Measurements from ENCODE around the gene SOCS3.

SOCS3 gene, protein sequence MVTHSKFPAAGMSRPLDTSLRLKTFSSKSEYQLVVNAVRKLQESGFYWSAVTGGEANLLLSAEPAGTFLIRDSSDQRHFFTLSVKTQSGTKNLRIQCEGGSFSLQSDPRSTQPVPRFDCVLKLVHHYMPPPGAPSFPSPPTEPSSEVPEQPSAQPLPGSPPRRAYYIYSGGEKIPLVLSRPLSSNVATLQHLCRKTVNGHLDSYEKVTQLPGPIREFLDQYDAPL

DNA sequence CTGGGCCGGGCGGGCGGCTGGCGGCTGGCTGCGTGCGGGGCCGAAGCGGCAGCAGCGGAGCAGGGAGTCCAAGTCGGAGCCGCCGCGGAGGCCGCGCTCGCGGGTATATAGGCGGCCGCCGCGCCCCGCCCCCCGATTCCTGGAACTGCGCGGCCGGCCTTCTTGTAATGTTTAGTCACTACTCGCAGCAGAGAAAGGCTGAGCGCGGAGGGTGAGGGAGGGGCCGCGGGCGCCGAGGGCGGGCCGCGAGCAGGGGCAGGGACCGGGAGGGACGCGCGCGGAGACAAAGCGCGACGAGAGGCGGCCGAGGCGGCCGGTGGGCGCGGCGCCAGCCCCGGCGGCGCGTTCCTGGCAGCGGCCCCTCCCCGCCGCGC lies at the start of gene SOCS3:
Gene SOCS3 (minus strand): TSS at position 81 of the 374 bp plus-strand sequence. CDS start 982 bp downstream, outside the sequence.
- peak; percentile 97 for DNase-seq

DNA sequence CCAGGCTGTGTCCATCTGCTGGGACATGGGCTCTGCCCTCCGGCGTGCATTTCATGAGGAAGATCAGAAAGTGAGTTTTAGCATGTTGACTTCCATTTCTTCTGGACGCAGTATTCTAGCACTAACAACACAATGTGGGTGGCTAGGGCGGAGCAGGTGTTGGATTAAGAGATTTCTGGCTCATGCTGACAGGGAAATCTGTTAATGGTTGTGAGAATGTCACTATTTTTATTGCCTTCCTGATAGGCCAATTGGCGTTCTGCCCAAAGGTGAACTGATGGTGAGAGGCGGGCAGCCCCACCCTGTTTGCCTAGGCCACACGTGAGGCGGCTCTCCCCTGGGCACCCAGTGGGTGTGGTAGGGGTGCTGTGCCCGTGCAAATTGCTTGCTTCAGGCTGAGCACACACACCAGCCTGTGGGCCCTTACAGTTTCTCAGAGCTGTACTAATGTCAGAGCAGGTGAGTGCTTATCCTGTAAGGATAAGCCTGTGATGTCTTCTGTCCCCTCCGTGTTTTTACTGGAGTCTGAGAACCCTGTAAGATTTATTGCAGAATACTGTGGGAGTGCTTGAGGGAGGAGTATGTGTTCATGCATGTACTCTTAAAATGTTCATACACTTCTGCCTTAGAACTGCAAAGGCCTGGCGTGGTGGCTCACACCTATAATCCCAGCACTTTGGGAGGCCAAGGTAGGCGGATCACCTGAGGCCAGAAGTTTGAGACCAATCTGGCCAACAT lies 49.5 kb upstream of the SOCS3 start:
- DNase-seq: no peak

DNA sequence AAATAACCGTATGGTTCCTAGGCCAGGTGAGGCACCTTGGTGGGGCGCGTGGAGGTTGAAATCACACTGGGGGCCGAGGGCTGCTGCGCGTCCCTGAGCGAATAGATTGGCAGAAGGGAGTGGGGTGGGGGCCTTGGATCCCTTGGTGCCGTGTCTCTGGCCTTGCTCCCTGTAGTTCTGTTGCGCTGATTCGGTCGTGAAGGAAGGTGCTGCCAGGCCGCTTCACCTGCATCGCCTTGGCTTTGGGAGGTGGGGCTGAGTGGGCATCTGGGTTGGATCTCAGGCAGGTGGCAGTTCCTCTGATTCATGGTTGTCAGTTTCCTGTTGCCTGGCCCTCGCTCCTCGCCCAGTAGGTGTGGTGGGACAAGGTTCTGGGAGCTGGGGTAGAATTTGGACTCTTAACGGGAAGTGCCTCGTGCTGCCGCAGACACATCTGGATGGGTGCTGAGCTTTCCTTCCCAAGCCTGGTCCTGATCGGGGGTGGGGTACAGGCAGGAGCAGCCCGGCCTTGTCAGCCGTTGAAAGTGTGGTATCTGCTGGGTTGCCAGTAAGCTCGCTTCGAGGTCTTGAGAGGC lies 48.7 kb upstream of the SOCS3 start:
- no peak for DNase-seq

DNA sequence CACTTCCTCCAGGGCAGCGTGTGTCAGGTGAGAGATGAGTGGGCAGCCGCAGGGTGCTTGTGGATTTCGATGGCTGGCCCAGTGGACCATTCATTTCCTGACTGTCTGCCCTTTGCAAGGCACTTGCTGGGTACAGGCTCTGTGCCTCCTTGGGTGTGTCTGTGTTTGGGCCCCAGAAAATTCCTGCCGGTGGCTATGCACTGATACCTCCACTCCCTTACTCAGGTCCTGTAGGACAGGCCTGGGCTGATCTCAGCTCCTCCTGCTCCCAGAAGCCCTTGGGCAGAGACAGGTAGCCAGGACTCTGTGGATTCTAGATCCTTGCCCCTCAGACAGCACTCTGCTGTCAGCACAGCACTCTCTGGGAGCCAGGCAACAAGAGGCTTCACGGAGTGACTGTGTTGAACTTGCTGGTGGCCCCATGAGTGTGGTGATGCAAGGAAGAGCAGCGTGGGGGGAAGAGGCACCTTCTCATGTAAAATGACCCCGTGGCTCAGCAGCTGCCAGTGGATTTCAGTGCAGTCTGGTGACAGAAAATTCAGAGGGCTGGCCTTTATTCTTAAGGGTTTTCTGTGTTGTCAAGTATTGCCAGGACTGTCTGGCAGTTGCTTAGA lies 47.6 kb upstream of the SOCS3 start:
- DNase-seq: no peak

DNA sequence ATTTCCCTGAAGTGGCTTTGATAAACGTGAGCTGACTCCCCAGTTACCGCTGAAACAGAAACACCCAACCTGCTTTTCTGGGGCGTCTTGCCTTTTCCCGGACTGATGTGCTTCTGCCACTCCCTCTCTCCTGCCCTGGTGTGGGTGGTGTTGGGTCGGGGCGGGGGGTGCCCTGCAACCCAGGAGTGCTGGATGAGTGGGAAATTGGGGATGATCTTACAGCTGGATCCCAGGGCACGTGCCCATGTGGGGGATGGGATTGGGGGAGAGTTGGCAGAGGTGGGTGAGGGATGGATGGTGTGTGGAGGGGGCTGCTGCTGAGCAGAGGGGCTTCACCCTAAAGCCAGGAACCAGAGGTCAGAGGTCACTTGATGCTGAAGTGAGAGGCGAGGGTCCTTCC lies 47.0 kb upstream of the SOCS3 start:
- no peak for DNase-seq

DNA sequence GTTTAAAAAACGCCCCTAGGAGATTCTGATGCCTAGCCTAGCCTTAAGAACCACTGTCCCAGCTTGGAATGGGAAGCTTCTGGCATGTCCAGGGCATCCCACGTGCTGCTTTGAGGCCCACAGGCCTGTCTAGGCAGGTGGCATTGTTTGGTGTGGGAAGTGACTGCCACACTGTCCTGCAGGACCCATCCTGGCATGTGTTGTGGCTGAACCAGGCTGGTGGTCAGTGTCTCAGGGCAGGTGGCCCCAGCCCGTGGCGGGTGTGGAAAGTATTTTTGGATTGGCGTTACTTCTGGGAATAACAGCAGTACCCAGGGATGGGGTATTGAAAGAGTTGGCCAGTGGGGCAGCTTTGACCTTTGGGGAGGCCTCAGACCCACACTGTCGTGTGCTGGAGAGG lies 46.5 kb upstream of the SOCS3 start:
- no peak for DNase-seq

DNA sequence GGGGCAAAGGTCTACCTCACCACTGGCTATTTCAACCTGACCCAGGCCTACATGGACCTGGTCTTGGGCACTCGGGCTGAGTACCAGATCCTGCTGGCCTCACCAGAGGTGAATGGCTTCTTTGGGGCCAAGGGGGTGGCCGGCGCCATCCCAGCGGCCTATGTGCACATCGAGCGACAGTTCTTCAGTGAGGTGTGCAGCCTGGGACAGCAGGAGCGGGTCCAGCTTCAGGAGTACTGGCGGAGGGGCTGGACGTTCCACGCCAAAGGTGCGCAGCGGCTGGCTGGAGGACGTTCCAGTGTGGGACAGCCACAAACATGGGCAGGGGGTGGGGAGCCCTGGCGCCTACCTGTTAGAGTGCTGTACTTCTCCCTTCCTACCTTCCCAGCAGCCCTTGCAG lies 43.9 kb upstream of the SOCS3 start:
- no peak for DNase-seq

DNA sequence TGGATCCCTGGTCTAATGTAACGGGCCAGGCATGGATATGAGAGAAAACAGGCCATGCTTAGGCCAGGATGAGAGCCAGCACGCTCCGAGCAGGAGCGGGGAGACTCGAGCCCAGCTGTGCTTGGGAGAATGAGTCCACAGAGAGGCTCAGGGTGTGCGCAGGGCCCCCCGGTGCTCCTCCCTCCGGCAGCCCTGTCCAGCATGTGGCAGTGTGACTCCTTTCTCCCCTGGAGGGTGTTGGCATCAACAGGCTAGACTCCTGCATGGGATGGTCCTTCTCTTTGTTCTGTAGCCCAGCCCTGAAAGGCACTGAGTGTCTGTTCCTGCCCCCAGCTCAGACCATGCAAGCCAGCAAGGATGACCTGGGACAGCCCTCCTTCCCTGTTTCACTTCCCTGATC lies 42.0 kb upstream of the SOCS3 start:
- no peak for DNase-seq

DNA sequence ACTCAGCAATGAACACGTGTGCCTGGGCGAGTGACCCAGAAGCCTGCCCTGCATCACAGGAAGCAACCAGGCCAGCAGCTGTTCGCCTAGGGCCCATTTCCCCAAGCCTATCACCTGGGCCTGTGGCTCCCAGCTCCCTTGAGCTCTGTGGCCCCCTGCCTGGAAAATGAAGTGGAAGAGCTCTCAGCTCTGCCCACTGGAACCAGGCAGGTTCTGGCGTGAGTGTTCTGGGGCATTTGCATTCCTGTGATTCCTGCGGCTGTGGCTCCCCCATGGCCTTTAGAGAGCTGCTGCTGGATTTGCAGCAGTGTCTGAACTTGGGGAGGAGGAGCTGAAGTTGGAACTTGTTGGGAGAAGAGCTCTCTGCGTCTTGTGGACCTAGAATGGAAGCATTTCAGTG lies 41.4 kb upstream of the SOCS3 start:
- no peak for DNase-seq

DNA sequence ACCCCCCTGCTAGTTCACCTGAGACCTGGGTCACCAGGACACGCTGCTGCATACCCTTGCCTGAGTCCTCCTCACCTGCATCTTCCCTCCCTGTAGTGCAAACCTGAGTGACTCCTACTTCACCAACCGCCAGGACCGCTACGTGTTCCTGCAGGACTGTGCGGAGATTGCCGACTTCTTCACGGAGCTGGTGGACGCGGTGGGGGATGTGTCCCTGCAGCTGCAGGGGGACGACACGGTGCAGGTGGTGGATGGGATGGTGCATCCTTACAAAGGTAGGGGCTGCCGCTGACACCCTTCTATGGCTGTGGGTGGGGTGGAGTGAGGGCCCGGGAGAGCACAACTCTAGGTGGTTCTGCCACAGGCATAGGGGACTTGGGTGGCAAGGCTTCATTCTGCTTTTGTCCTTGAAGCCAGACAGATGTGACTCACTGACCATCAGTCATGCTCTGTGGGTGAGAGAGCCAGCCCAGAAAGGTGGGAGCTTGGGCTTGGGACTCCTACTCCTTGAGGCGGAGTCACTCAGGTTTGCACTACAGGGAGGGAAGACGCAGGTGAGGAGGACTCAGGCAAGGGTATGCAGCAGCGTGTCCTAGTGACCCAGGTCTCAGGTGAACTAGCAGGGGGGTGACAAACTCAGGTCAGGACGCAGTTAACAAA lies 40.8 kb upstream of the SOCS3 start:
- no peak for DNase-seq

DNA sequence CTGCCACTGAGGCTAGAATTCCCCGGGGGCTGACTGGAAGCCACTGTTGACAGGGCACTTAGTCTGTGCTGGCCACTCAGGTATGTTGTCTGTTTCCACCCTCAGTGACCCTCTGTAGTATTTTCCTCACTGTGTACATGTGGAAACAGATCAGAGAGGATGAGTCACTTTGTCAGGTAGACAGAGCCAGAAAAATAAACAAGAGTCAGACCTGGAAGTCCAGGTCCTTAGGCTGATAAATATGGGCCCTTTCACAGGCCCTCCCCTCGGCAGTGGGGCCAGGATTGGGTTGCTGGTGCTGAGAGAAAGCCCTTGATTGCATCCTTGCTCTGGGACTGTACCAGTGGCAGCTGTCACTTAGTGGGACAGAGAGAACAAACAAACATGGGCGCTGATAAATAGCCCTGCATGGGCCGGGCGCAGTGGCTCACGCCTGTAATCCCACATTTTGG lies 39.8 kb upstream of the SOCS3 start:
- no peak for DNase-seq

DNA sequence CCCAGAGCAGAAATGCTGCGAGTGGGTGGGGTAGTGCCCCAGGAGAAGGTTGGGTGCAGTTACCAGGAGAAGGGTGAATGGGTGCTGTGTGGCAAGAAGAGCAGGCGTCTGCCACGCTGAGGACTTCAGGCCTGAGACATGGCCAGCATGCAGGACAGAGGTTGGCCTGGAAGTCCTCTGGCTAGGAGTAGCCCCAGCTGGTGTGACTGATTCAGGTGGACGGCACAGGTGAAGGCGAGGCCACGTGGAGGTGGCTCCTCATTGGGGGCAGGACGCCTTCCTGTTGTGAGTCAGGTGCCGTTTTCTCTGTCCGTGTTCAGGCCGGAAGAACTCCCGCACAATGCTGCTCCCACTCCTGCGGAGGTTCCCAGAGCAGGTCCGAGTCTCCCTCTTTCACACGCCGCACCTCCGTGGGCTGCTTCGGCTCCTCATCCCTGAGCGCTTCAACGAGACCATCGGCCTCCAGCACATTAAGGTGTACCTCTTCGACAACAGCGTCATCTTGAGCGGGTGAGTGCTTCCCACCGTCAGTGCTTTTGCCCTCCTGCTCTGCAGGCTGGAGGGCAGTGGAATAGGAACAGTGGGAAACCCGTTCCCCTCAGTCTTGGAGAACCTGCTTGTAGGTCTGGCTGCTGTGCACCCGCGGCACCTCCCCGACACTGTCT lies 39.3 kb upstream of the SOCS3 start:
- no peak for DNase-seq

DNA sequence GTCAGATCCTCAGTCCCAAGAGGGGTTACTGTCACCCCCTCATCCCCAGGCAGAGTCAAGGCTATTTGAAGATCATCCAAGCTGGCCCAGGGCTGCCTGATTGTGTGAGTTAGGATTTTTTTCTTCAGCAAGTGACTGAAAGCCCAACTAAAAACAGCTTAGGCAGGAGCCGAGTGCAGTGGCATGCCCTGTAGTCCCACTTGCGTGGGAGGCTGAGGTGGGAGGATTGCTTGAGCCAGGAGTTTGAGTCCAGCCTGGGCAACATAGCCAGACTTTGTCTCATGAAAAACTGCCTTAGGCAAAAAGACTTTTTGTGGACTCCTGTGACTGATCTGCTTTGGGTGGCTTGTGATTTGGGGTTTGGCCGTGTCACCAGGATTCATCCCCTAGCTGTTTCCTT lies 38.5 kb upstream of the SOCS3 start:
- DNase-seq: no peak

DNA sequence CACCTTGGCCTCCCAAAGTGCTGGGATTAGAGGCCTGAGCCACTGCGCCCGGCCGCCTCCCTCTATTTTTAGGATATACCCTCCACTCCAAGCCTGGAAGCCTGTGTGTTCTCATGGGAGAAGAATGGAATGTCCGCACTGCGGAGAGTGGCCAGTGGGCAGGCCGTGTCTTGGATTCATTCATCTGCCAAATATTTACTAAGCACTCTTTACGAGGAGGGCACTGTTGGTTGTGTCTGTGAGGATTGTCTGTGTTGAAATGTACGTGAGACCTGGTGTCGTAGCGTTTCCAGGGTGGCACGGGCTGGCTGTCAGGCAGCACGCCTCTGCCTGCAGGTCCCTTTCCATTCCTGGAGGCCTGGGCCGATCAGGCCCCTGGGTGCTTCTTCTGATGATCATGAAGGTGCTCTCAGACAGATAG lies 37.8 kb upstream of the SOCS3 start:
- no peak for DNase-seq

DNA sequence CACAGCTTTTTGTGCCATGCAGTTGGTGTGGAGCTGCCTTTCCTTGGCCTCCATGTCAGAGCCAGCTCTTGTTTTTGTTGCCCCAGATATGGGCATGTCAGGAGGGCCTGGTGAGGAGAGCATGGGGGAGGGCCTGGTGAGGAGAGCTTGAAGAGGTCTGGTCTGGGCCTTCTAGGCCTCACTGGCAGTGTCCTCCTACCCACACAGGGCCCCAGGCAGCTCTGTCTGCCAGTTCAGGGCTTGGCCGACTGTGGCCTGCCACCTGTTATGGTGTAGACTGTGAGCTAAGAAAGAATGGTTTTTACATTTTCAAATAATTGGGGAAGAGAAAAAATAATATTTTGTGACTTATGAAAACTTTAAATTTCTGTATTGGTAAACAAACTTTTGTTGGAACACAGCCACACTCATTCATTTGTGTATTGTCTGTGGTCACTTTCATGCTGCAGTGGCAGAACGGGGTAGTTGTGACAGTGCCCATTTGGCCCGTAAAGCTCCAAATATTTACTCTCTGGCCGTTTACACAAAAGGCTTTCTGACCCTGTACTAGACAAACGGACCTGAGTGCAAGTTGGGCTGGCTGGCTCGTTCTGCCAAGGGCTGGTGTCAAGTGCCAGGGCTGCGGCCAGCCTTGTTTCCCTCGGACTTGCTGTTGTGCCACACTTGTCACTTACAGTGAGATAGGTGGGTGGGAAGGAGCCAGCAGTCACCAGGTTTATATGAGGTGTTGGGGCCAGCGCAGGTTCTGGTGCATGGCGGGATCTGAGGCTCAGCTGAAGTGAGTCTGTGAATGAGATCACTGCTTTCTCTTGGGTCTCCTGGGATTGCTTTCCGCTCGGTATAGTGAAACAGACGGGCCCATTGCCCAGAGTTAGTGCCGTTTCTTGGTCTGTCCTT lies 36.8 kb upstream of the SOCS3 start:
- no peak for DNase-seq

DNA sequence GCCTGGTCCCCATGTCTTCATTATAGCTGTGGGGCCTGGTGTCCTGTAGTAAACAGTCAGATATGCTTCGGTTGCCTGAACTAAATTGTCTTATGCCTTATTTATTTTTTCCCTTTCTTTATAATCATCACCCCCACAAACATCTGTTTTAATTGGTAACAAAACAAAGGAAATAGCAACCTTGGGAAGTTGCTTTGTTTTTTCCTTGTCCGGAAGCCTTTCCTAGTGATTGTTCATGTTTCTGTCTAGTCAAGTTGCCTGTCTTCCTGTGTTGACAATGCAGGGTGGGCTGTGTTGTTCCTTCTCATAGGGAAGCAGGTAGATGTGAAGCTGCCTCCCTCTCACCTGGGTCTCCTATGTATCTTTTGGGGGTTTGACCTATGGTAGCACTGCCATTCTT lies 35.3 kb upstream of the SOCS3 start:
- no peak for DNase-seq

DNA sequence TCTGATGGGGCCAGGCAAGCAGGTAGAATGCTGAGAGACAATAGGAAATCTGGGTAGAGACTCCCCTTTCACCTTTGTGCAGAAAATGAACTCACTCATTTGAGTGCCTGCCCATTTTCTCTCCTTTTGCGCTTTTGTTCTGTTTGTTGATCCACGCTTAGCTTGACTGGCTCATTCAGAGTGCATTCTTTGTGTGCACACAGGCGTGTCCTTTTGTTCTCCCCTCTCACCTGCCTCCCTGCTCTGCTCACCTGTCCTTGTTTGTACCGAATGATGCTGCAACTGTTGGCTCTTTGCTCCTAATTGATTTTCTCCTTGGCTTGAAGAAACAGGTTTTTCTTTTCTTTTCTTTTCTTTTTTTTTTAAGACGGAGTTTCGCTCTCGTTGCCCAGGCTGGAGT lies 34.3 kb upstream of the SOCS3 start:
- DNase-seq: no peak

DNA sequence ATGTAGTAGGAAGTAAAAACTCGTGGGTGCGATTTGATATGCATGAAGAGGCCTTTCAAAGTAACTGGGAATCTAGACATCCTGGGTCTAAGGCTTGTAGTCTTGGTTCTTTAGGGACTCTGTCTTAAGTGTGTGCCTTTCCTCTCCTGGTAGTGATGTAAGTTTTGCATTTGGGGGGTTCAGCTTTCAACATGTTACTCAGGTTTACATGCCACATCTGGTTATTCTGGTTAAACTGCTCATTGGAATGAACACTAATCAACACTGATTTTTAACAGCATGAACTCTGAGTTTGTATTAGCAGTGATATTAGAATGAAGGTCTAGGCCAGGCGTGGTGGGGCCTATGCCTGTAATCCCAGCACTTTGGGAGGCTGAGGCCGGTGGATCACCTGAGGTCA lies 33.7 kb upstream of the SOCS3 start:
- DNase-seq: no peak

DNA sequence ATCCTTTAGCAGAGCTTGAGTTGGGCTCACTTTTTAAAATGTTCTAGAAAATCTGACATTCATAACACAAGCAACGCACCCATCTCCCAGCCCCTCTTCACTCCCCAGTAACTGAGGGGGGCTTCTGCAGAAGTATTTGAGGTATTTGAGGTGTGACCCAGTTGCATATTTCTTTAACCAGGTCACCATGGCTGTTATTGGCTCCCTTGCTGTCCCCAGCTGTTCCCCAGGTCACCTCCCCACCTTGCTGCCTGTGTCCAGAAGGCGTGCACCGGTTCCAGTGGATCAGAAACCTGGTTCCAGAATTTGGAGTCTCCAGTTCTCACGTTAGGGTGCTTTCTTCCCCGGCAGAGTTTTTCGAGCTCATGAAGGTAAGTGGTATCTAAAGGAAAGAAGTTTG lies 32.4 kb upstream of the SOCS3 start:
- no peak for DNase-seq

DNA sequence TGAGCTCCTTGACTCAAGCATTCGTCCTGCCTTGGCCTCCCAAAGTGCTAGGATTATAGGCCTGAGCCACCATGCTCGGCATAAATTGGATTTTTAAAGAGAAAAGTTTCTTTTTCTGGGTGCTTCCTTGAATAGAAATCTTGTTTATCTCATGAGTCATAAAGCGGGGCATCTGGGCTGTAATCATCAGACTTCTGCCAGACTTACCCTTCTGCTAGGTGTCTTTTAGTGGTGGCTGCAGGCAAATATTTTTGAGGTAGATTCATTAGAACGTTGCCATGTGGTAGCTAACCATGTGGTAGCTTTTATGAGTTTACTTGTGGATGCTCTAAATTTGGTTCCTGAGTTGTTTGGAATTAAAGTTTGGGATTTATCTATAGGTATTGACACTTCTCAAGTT lies 32.0 kb upstream of the SOCS3 start:
- DNase-seq: peak; percentile 76

DNA sequence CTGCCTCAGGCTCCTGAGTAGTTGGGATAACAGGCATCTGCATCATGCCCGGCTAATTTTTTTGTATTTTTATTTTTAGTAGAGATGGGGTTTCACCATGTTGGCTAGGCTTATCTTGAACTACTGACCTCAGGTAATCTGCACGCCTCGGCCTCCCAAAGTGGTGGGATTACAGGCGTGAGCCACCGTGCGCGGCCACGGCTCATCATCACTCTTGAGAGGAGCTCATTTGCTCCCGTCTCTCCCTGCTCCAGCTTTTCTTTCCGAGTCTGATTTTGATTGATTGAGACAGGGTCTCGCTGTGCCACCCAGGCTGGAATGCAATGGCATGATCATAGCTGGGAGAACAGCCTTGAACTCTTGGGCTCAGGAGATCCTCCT lies 31.2 kb upstream of the SOCS3 start:
- DNase-seq: no peak

Data from HCEC 1CT (cell line).